HG03159 (cell line): ENCODE results near the gene CR1L.
"Not testable (repeated sequence)": the region's sequence is repeated elsewhere in the genome, so short reads cannot be mapped to it uniquely, and the experiment has no call there.

Experiments
- ATAC-seq: cut with Tn5 transposase; IDR thresholded peaks from one replicate; pipeline ENCODE4 v1.9.1; 2021; ENCODE audit warnings: mild to moderate bottlenecking, moderate library complexity; ENCODE audit not compliant: unreplicated experiment

CR1L gene

DNA sequence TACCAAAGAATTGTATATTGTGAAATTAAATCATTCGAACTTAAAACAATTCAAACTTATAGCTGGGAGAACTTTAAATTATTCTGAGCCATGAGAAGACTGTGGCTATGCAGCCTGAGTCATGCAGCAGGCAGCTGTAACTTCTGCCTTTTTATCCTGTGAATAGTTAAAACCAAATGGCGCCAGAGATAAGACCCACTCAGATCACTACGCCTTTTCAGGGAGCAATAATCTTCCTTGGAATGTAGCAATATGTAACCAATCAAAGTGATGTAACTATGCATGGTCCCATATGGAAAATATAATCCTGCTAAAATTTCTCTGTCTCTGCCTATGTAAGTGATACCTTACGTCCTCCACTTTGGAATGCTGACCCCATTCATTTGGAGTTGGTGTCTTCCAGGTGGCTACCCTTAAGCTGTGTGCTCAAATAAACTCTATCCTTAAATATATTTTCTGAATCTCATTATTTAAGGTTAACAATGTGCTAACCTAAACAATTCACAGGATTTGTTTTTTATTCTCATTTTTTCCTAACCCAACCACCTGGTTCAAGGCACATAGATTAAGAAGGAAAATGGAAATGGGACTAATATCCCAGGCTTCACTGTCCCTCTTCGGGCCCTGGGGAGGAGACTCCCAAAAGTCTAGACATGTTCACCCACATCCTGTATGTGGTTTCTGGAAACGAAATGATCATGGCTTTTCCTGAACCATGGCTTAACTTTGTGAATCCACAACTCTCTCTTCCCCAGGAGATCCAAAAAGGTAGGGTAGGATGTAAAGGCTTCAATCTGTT, 35.9 kb downstream of the CR1L start:
- not testable (repeated sequence) for ATAC-seq

DNA sequence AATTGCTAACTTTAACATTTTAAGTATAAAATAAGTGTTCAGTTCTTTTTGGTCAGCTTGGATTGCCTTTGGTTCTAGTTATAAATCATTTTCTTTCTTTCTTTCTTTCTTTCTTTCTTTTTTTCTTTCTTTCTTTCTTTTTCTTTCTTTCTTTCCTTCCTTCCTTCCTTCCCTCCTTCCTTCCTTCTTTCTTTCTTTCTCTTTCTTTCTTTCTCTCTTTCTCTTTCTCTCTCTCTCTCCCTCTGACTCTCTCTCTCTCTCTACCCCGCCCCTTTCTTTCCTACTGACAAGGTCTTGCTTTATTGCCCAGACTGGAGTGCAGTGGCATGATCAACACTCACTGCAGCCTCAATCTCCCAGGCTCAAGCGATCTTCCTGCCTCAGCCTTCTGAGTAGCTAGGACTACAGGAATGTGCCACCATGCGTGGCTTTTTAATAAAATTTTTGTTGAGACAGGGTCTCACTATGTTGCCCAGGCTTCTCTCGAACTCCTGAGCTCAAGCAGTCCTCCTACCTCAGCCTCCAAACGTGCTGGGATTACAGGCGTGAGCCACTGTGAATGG, 38.0 kb downstream of the CR1L start:
- ATAC-seq, result not testable (repeated sequence)

DNA sequence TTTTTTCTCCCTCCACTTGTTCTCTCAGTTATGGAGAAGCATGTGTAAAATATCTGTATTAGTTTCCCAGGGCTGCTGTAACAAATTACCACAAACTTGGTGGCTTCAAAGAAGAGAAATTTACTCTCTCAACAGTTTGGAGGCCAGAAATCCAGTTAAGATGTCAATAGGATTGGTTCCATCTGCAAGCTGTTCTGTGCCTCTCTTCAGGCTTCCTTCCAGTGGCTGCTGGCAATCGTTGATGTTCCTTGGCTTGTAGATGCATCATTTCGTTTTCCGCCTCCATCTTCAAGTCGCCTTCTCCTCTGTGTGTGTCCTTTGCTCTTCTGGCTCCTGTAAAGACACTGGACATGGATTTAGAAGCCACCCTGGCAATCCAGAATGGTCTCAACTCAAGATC, 45.6 kb downstream of the CR1L start:
- ATAC-seq, result not testable (repeated sequence)

DNA sequence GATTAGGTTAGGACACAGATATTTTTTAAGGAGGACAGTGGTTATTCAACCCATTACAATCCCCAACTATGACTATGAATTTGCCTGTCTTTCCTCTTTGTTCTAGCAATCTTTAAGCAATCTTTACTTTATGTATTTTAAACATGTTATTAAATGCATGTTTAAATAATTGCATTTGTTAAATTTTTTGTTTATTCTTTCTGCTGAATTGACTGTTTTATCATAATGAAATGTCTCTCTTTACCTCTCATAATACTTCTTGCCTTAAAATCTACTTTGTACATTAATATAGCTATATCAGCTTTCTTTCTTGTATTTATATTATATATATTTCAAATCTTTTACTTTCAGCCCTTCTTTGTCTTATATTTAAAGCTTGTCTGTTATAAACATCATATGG, 46.1 kb downstream of the CR1L start:
- ATAC-seq, result no peak

DNA sequence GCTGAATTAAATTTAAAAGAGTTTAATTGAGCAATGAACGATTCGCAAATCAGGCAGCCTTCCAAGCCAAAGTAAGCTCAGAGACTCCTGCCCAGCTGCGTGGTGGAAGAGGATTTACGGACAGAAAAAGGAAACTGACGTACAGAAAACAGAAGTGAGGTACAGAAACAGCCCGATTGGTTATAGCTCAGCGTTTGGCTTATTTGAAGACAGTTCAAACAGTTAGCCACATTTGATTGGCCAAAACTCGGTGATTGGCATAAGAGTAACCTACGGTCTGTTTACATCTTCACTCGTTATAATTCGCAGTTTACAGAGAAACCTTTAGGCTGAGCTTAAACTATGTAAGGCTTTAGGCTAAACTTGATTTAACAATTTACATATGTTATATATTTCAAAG, 46.9 kb downstream of the CR1L start:
- no peak for ATAC-seq

DNA sequence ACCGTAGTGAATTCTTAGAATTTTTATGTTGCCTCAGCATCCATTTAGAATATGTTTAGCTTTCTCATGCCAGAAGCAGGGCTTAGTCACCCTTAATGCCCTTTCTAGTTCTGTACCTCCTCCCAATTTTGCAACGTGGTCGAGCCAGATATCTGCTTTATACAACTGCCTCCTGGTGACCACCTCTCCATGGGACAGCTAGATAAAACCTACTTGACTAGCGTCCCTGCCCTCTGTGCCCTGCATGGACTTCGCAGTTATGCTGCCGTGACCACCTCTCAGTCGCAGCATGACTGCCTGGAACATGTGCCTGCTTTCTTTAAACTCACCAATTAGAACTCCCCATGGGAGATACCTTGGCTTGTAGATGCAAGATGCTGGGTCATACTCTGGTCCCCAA, 47.4 kb downstream of the CR1L start:
- ATAC-seq, result not testable (repeated sequence)

DNA sequence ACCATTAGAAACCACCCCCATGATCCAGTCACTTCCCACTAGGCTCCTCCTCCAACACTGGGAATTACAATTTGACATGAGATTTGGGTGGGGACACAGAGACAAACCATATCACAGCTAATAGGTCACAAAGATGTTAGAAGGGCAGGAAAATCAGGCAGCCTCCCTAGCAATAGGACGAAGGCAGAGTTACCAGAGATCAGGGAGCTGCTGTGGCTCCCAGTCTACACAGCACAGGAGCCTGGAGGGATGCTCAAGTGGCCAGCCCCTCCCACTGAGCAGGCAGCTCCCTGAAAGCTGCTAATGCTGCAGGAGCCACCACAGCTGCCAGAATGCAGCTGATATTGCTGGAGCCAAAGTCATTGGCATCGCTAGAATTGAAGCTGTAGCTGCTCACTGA, 51.0 kb downstream of the CR1L start:
- no peak for ATAC-seq

DNA sequence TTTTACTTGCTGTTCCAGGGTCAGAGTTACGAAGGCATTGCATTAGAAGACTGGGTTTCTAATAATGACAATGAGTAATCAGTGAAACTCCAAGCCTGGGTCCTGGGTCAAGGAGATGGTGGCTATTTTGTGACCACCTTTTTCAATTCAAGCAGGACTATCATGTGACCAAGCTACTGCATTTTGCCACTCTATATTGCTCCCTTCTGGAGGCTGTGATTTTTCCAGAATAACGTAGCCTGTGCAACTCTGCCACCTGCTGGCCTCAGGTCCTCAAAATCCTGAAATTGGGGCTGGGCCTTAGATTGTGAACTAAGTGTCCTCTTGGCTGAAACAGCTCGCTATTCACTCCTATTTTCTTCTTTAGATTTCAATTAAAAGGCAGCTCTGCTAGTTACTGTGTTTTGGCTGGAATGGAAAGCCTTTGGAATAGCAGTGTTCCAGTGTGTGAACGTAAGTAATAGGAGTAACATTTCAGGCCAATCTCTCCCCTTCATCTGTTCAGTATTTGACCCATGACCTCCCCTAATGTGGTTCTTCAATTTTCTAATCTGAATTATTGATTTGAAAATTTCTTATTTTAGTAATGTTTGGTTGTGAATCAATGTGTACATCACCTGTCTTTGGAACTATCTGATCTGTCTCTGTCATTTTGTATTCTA, 54.0 kb downstream of the CR1L start:
- no peak for ATAC-seq

DNA sequence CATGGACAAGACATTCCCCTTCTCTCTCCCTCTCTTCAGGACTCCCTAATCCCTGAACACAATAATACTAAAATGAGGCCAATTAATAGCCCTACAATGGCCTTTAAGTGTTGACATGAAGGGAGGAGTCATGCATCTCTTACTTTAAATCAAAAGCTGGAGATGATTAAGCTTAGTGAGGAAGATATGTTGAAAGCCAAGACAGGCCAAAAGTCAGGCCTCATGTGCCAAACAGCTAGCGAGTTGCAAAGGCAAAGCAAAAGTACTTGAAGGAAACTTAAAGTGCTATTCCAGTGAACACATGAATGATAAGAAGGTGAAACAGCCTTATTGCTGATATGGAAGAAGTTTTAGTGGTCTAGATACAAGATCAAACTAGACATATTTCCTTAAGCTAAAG, 57.4 kb downstream of the CR1L start:
- no peak for ATAC-seq

DNA sequence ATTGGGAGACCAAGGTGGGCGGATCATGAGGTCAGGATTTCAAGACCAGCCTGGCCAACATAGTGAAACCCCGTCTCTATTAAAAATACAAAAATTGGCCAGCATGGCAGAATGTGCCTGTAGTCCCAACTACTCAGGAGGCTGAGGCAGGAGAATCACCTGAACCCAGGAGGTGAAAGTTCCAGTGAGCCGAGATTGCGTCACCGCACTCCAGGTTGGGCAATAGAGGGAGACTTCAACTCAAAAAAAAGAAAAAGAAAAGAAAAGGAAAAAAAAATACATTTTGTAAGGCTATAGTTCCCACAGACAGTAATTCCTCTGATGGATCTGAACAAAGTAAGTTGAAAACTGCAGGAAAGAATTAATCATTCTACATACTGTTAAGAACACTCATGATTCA, 58.8 kb downstream of the CR1L start:
- no peak for ATAC-seq

DNA sequence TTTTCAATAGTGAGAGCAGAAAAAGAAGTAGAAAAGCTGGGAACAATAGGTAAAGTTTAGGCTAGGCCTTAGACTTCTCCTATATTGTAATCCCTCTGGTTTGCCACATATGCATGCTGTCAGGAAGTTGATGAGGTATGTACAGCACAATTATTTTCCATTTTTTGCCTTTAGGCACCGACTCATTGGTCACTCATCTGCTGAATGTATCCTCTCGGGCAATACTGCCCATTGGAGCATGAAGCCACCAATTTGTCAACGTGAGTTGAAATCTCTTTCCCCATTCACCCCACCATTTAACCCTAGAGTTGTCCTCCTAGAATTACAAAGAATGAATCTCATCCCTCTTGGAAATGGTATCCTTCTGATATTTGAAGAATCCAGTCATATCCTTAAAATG, 63.1 kb downstream of the CR1L start:
- ATAC-seq, result not testable (repeated sequence)

DNA sequence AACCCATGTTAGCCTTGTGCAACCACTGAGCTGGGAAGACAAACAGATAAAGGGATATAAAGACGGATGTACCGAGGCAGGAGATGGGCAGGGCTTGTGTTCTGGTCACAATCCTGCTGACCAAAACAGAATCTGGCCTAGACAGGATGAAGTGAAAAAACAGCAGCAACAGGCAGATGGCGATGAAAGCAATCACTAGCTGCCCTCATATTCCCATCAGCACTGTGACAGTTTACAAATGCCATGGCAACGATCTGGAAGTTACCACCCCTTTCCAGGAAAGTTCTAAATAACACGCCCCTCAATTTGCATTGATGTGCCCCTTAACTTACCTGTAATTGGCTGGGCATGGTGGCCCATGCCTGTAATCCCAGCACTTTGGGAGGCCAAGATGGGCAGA, 66.4 kb downstream of the CR1L start:
- no peak for ATAC-seq

DNA sequence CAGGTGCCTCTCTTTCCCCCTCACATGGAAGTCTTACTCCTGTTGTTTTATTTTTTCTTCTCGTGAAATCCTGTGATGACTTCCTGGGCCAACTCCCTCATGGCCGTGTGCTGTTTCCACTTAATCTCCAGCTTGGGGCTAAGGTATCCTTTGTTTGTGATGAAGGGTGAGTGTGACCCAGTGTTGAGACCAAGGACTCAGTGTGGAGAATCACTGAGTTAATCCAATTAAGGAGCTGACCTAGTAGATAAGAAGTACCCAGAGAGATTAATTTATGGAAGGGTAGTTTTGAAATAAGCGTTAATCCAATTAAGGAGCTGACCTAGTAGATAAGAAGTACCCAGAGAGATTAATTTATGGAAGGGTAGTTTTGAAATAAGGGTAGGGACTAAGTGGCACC, 67.8 kb downstream of the CR1L start:
- ATAC-seq, result not testable (repeated sequence)

DNA sequence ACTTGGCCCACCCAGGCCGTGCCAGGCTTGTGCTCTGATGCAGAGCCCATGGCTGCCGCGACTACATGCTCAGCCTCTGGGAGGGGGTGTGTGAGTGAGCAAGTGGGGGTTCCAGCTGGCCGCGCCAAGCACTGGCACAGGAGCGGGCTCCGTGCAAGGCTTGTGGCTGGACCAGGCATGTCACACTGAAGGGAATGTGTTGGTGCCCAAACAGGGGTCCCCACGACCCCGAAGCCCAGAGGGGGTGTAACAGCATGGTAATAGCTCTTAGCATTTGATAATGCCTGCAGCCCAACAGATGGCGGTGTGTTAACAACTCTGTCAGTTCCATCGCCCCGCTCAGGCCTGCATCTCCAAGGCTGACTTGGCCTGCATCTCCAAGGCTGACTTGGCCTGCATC, 68.6 kb downstream of the CR1L start:
- ATAC-seq, result no peak

DNA sequence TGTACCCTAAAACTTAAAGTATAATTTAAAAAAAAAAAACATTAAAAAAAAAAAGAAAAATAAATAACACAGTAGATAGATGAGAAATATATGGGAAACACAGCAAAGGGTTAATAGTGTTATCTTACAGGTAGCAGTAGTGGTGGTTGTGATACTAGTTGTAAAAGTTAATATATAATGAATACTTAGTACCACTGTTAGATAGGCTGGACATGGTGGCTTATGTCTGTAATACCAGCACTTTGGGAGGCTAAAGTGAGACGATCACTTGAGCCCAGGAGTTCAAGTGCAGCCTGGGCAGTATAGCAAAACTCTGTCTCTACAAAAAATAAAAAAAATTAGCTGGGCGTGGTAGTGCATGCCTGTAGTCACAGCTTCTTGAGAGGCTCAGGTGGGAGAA, 74.3 kb downstream of the CR1L start:
- ATAC-seq, result no peak

DNA sequence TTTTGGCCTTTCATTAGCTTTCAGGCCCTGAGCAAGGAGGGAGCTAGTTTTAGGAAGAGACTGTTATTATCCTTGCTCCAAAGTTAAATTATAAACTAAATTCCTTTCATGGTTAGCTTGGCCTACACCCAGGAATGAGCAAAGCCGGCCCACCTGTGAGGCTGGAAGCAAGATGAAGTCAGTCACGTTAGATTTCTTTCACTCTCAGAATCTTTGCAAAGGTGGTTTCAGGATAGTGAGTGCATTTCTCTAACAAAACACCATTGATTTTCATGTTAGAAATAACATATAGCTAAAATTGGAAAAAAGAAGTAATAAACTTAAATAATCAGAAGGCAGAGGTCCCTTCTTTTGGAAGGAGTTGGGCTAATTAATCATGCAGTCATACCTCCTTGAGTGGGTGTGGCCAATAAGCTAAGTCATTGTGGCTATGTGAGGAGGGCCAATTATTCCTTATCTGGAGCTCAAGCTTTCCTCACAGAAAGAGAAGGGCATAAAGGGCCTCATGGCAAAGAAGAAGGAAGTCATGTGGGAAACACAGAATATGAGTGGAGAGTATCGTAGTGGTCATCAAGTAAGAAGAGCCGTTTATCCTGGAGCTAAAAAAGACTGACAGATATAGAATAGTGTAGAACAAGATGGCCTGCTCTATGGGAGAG, 83.4 kb downstream of the CR1L start:
- not testable (repeated sequence) for ATAC-seq

DNA sequence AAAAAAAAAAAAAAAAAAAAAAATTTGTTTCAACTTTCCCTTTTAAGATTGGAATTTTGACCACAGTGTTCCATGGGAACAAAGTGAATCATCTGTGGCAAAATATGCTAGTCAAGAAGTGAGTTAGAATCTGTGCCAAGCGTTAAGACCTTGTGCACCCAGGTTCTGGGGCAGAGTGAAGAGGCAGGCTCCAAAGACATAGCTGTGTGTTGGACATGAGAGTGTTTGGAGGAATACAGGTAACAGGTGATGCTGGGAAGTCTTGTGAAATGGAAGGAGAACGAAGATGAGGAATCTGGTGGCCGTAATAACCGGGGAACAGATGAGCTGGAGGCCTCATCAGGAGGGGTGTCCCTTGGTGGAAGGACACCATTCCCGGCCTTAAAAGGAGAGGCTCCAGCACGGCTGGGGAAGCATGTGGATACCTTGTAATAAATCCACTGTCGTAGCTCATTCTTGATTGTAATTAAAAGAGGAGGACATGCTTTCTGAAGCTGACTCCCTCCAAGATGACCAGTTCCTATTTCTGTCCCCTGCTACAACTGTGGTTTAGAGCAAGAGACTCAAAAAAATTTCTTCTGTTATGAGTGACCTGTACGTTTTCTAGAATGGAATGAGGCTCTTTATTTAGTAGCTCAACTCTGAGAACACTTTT, 92.7 kb downstream of the CR1L start:
- not testable (repeated sequence) for ATAC-seq

DNA sequence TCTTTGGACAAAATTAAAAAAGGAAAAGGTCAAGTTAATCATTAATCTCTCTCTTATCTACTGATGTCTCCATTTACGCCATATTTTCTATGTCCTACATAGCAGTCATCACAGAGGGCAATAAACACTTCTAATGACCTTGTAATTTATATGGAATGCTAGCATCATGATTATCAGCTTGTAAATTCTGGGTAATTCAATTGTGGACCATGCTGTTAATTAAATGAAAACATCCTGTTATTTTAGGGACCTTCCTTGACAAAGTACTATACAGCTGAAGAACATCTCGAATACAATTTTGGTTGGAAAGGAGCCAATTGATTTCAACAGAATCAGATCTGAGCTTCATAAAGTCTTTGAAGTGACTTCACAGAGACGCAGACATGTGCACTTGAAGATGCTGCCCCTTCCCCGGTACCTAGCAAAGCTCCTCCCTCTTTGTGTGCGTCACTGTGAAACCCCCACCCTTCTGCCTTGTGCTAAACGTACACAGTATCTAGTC, 93.3 kb downstream of the CR1L start:
- not testable (repeated sequence) for ATAC-seq

DNA sequence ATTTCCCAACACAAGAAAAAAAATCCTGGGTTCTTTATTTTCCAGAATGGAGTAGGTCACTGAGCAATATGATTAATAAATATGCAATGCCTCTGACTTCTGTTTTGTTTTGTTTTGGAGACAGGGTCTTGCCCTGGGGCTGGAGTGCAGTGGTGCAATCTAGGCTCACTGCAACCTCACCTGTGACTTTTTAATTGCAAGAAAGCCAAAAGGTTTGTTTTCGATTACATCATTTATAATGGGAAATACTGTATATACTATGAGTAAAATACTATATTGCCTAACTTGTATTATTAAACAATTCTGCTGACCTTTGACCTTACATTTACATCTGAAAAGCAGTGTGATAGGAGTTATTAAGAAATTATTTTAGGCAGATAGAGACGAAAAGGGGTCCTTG, 95.3 kb downstream of the CR1L start:
- ATAC-seq, result no peak

DNA sequence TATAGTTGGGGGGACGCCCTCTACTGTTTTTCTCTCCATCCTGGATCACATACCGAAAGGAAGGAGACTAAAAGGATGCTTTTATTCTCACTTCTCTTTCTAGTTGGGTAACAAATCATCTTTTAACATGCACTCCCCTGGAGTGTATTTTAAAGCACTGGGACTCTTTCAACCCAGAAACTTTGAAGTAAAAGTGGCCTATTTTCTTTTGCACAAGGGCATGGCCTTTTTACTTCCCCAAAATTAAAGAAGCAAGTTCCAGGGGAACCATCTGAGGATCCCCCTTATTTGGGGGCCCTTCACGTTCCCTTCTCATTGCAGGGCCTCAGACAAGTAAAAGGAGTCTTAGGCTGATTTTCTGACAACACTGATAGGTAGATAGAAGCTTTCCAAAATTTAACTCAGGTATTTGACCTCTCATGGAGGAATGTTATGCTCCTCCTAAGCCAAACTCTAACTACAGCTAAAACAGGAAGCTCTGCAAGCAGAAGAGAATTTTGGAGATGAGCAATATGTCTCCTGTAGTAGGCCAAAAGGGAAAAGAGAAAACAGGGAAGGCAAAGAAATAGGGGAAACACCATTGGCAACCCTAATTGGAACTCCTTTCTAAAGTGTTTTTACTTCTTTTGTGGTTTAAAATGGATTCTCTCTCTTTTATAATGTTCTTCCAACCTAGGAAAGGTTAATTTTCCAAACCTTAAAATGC, 98.1 kb downstream of the CR1L start:
- no peak for ATAC-seq
